H1 (cell line): ENCODE measurements around the gene NGFR. TPM values are rescaled to one million over a fixed set of nuclear protein-coding genes. Genes with fewer than 3 reads are reported as not detected.
A peak's percentile ranks its signal among the peaks of the same experiment; 100 is the strongest.

Source experiments
- CTCF ChIA-PET: fragments of 300-600 bp; sonication (Branson Sonifier 250); formaldehyde crosslinking; loops from one replicate; lab custom pipeline; 2021; ENCODE audit not compliant: partially characterized antibody; lab: Charles Lee
- POLR2A ChIA-PET: fragments of 300-600 bp; sonication (Branson Sonifier 250); formaldehyde crosslinking; loops from one replicate; lab custom pipeline; 2021; ENCODE audit warnings: inconsistent platforms; ENCODE audit not compliant: partially characterized antibody; lab: Charles Lee
- DNase-seq, 2 experiments: peaks; one replicate each; pipeline versions ENCODE4 v3.0.0 to v3.0.0-alpha.2; 2010 to 2022; ENCODE audit warnings: low spot score in 2 of 2, low read depth in 1 of 2, mixed read lengths in 1 of 2
- FAIRE-seq: peaks from 2 replicates; lab custom pipeline; 2011; peaks lifted over from hg19 to GRCh38; lab: Jason Lieb, UNC
- H2AFZ ChIP-seq: 2 replicates; pipeline ENCODE4 v1.8.1; 2012; ENCODE audit warnings: low read length, inconsistent platforms
- H2AK5ac ChIP-seq: 2 replicates; pipeline ENCODE4 v1.6.1; 2013; ENCODE audit warnings: low read depth, low read length
- H2BK120ac ChIP-seq: replicated peaks from 2 replicates; pipeline ENCODE3; 2013; ENCODE audit warnings: low read depth, low read length, inconsistent platforms
- H2BK12ac ChIP-seq: 2 replicates; pipeline ENCODE4 v1.6.1; 2013; ENCODE audit warnings: low read depth, low read length
- H2BK15ac ChIP-seq: 2 replicates; pipeline ENCODE4 v1.6.1; 2013; ENCODE audit warnings: low read length
- H2BK20ac ChIP-seq: 2 replicates; pipeline ENCODE4 v1.6.1; 2013; ENCODE audit warnings: low read length
- H2BK5ac ChIP-seq: 2 replicates; pipeline ENCODE4 v1.6.1; 2013; ENCODE audit warnings: low read depth, low read length
- H3K14ac ChIP-seq: 2 replicates; pipeline ENCODE4 v1.6.1; 2013; ENCODE audit warnings: inconsistent platforms; ENCODE audit not compliant: insufficient read length
- H3K18ac ChIP-seq: 2 replicates; pipeline ENCODE4 v1.6.1; 2013; ENCODE audit warnings: low read length; ENCODE audit errors: extremely low read depth
- H3K23ac ChIP-seq: 2 replicates; pipeline ENCODE4 v1.6.1; 2013; ENCODE audit warnings: inconsistent platforms; ENCODE audit not compliant: insufficient read length
- H3K23me2 ChIP-seq: 2 replicates; pipeline ENCODE4 v1.6.1; 2013; ENCODE audit warnings: low read depth, low read length
- H3K27ac ChIP-seq: 2 replicates; pipeline ENCODE4 v1.6.1; 2011; ENCODE audit warnings: low read depth, low read length, inconsistent platforms
- H3K27me3 ChIP-seq, 4 experiments: replicated peaks in 1 of 4; 1 replicate in 1 of 4; 2 replicates in 3 of 4; pipeline versions ENCODE4 v1.6.1 to v1.8.1; 2011 to 2013; ENCODE audit warnings: low read length in 3 of 4, mild to moderate bottlenecking in 3 of 4, inconsistent platforms in 2 of 4, mixed read lengths in 2 of 4, moderate library complexity in 1 of 4; ENCODE audit not compliant: control insufficient read depth in 3 of 4, insufficient read depth in 3 of 4; ENCODE audit errors: extremely low read depth in 1 of 4
- H3K36me3 ChIP-seq, 4 experiments: 2 replicates each; pipeline versions ENCODE4 v1.6.1 to v1.8.1; 2011 to 2013; ENCODE audit warnings: mild to moderate bottlenecking in 4 of 4, low read length in 3 of 4, moderate library complexity in 2 of 4, control low read depth in 1 of 4, inconsistent platforms in 1 of 4; ENCODE audit not compliant: insufficient read depth in 4 of 4, control insufficient read depth in 2 of 4
- H3K4ac ChIP-seq: replicated peaks from 2 replicates; pipeline ENCODE3; 2013; ENCODE audit warnings: low read length, low read depth, mixed read lengths, inconsistent platforms; ENCODE audit not compliant: insufficient read length
- H3K4me1 ChIP-seq, 4 experiments: replicated peaks in 1 of 4; 1 replicate in 1 of 4; 2 replicates in 3 of 4; pipeline versions ENCODE4 v1.6.1 to v1.8.1; 2011 to 2013; ENCODE audit warnings: low read length in 3 of 4, inconsistent platforms in 2 of 4, mixed read lengths in 1 of 4; ENCODE audit not compliant: insufficient read depth in 4 of 4, control insufficient read depth in 3 of 4
- H3K4me2 ChIP-seq, 2 experiments: 2 replicates each; pipeline versions ENCODE4 v1.6.1 to v1.8.1; 2011 to 2013; ENCODE audit warnings: low read depth in 2 of 2, low read length in 2 of 2, control low read depth in 1 of 2, inconsistent platforms in 1 of 2, mild to moderate bottlenecking in 1 of 2; ENCODE audit not compliant: insufficient read depth in 1 of 2
- H3K4me3 ChIP-seq, 4 experiments: fragments of 200-600, 300-600 bp in 1 of 4; sonication (generic), shearing (Covaris generic), sonication (Bioruptor Twin) in 1 of 4; 2 replicates each; pipeline versions ENCODE4 v1.5.1 to v1.8.1; 2011 to 2016; ENCODE audit warnings: low read length in 4 of 4, low read depth in 3 of 4, control low read depth in 2 of 4, inconsistent platforms in 2 of 4, mild to moderate bottlenecking in 2 of 4, mixed read lengths in 1 of 4, moderate library complexity in 1 of 4; ENCODE audit not compliant: insufficient read depth in 2 of 4; ENCODE audit errors: extremely low read depth in 1 of 4
- H3K56ac ChIP-seq: replicated peaks from 2 replicates; pipeline ENCODE3; 2013; ENCODE audit warnings: low read depth, mild to moderate bottlenecking, mixed read lengths, low read length, inconsistent platforms; ENCODE audit not compliant: insufficient read length
- H3K79me1 ChIP-seq: 2 replicates; pipeline ENCODE4 v1.6.1; 2013; ENCODE audit warnings: low read depth, low read length, control low read depth
- H3K79me2 ChIP-seq, 2 experiments: 2 replicates each; pipeline versions ENCODE4 v1.6.1 to v1.8.1; 2012 to 2013; ENCODE audit warnings: low read length in 2 of 2, mild to moderate bottlenecking in 2 of 2, inconsistent platforms in 1 of 2; ENCODE audit not compliant: insufficient read depth in 2 of 2, control insufficient read depth in 1 of 2
- H3K9ac ChIP-seq, 4 experiments: replicated peaks in 1 of 4; 1 replicate in 1 of 4; 2 replicates in 3 of 4; pipeline versions ENCODE4 v1.6.1 to v1.8.1; 2011 to 2013; ENCODE audit warnings: low read depth in 3 of 4, low read length in 3 of 4, control low read depth in 2 of 4, mild to moderate bottlenecking in 2 of 4, moderate library complexity in 2 of 4, inconsistent platforms in 1 of 4; ENCODE audit errors: extremely low read depth in 1 of 4
- H3K9me3 ChIP-seq, 2 experiments: 2 replicates each; pipeline versions ENCODE4 v1.6.1 to v1.8.1; 2012 to 2013; ENCODE audit warnings: mild to moderate bottlenecking in 2 of 2, moderate library complexity in 2 of 2, control low read depth in 1 of 2, inconsistent platforms in 1 of 2, low read depth in 1 of 2, low read length in 1 of 2, mixed read lengths in 1 of 2; ENCODE audit not compliant: insufficient read depth in 2 of 2
- H4K20me1 ChIP-seq, 2 experiments: replicated peaks in 1 of 2; 2 replicates each; pipeline versions ENCODE3 to v1.8.1; 2011 to 2013; ENCODE audit warnings: inconsistent platforms in 2 of 2, low read length in 2 of 2, mild to moderate bottlenecking in 1 of 2; ENCODE audit not compliant: insufficient read depth in 2 of 2, control insufficient read depth in 1 of 2
- H4K5ac ChIP-seq: 2 replicates; pipeline ENCODE4 v1.6.1; 2013; ENCODE audit warnings: low read length, low read depth, mixed read lengths, inconsistent platforms; ENCODE audit not compliant: insufficient read length
- H4K8ac ChIP-seq: 2 replicates; pipeline ENCODE4 v1.8.0; 2013; ENCODE audit warnings: mild to moderate bottlenecking, moderate library complexity, low read length, inconsistent platforms; ENCODE audit not compliant: insufficient read depth; ENCODE audit errors: extremely low read depth
- H4K91ac ChIP-seq: replicated peaks from 2 replicates; pipeline ENCODE3; 2013; ENCODE audit warnings: low read length, mixed read lengths, inconsistent platforms; ENCODE audit not compliant: insufficient read length
- ASH2L ChIP-seq: fragments of 200-600, 300-600 bp; sonication (generic); IDR thresholded peaks from one replicate; pipeline ENCODE4 v1.7.1; 2017; ENCODE audit warnings: low read length
- HDAC2 ChIP-seq, 2 experiments: fragments of 300-600 bp in 1 of 2; sonication (generic) in 1 of 2; IDR thresholded peaks; 2 replicates each; pipeline ENCODE4 v1.6.1; 2011 to 2012; ENCODE audit warnings: low read depth in 2 of 2, low read length in 2 of 2, mild to moderate bottlenecking in 2 of 2, moderate library complexity in 2 of 2, borderline replicate concordance in 1 of 2, inconsistent platforms in 1 of 2
- NRF1 ChIP-seq: IDR thresholded peaks from 2 replicates; pipeline ENCODE4 v1.6.1; 2011; ENCODE audit warnings: mild to moderate bottlenecking, low read depth, low read length, improper control_type of control experiment
- POU5F1 ChIP-seq: IDR thresholded peaks from 2 replicates; pipeline ENCODE4 v1.6.1; 2011; ENCODE audit warnings: low read depth, mild to moderate bottlenecking, low read length, moderate library complexity
- SP2 ChIP-seq: IDR thresholded peaks from 2 replicates; pipeline ENCODE4 v1.6.1; 2012; ENCODE audit warnings: mild to moderate bottlenecking, low read length, inconsistent platforms
- SP4 ChIP-seq: IDR thresholded peaks from 2 replicates; pipeline ENCODE4 v1.6.1; 2012; ENCODE audit warnings: low read length, inconsistent platforms
- TCF12 ChIP-seq: IDR thresholded peaks from 2 replicates; pipeline ENCODE4 v1.6.1; 2011; ENCODE audit warnings: low read depth, mild to moderate bottlenecking, low read length
- WGBS, 2 experiments: shearing (Covaris generic) in 1 of 2; methylation state at CpG; one replicate each; pipeline versions ENCODE4 v1.1.6 to v1.1.7; 2013 to 2015; ENCODE audit warnings: low lambda C conversion rate in 2 of 2, mixed read lengths in 2 of 2, inconsistent platforms in 1 of 2, low coverage in 1 of 2, missing lambda C conversion rate in 1 of 2; ENCODE audit not compliant: insufficient replicate concordance in 2 of 2, insufficient coverage in 1 of 2, insufficient read length in 1 of 2; ENCODE audit errors: extremely low coverage in 1 of 2, missing lambda C conversion rate in 1 of 2; 5-methylcytosine and 5-hydroxymethylcytosine counted together
- polyA plus RNA-seq, 7 experiments: library from polyadenylated mRNA; depleted of rRNA in 3 of 7; stranded (reverse) in 5 of 7; unstranded in 2 of 7; fragments of >200 nt in 5 of 7; fragments of 200-250 nt in 2 of 7; gene quantifications; 1 replicate in 5 of 7; 2 replicates in 1 of 7; 4 replicates in 1 of 7; pipeline versions ENCODE4 v1.2.1 to v1.2.3, GENCODE V29; 2011 to 2013; ENCODE audit warnings: missing spikeins in 2 of 7, mixed read lengths in 2 of 7
- total RNA-seq: library from RNA; stranded (reverse); fragmentation: NEBNext Ultra II Directional; extraction: Animal tissue kit (Norgen Biotek cat#: 25700); gene quantifications from 2 replicates; pipeline ENCODE4 v1.2.1, GENCODE V29; 2021

Gene NGFR
- total and polyA plus RNA-seq, 2 of the 8 experiments (the other 6 are each of a cell fraction or from before 2014, with no cell fraction given), result 8.1 to 10.3 TPM

GRCh38 chr17:49549311-49549605 is 54.2 kb downstream of the NGFR start:
- Histone ChIP-seq H2BK120ac (no peak overlapping the region), H3K79me2 (no peaks in the 10 kb centered on the region), H2BK12ac (no peak overlapping the region), H3K14ac (no peak overlapping the region), H3K56ac (no peak overlapping the region), H3K36me3 (no peaks in the 10 kb centered on the region), H3K4me2 (no peak overlapping the region), H3K23ac (no peak overlapping the region), H3K23me2 (no peaks in the 10 kb centered on the region), H4K91ac (no peak overlapping the region), H3K4me1 (peaks cover 0 to 26% (median 14%) of the 10 kb centered on the region in 4 experiments; a peak in 6 of 7 replicates), H3K4ac (no peak overlapping the region), H2AK5ac (peak overlapping the region; percentile 39; the same call in 1 of the 2 replicates), H3K4me3 (no peak overlapping the region), H2BK15ac (no peak overlapping the region), H2AFZ (no peak overlapping the region), H4K20me1 (no peaks in the 10 kb centered on the region), H2BK20ac (no peak overlapping the region), H3K9me3 (no peaks in the 10 kb centered on the region), H3K27ac (no peak overlapping the region), H3K18ac (no peak overlapping the region), H3K27me3 (no peaks in the 10 kb centered on the region), H4K8ac (no peak overlapping the region), H2BK5ac (no peak overlapping the region), H4K5ac (no peak overlapping the region), H3K9ac (no peak overlapping the region), H3K79me1 (no peaks in the 10 kb centered on the region)
- ChIA-PET POLR2A (no interaction called here), CTCF (interaction anchor here (2.9 to 16.4 kb wide), 4 partner anchors 38 to 148 kb away, joined by 13 to 228 read pairs (median 156); no protein-coding TSS in a partner anchor)
- TF ChIP-seq NRF1 (no peak), TCF12 (no peak), ASH2L (no peak), SP2 (no peak), SP4 (no peak), POU5F1 (no peak), HDAC2 (IDR thresholded peaks at IDR 0.05; ENCODE audit: borderline replicate concordance in 1 of 2, low read depth in 2 of 2, low read length in 2 of 2) (no peak)
- whole genome bisulfite sequencing, 2 experiments, result 94% methylated on average over 6 of the region's 6 CpGs; no CpG with 5 or more reads in 1 of the 2 experiments
- FAIRE-seq (no peak), DNase-seq (no peak)
